ENCODE measurements around the gene CWC22. TPM values are rescaled to one million over a fixed set of nuclear protein-coding genes. Genes with fewer than 3 reads are reported as not detected.

CWC22 gene
- total and polyA plus RNA-seq, 2 experiments from 2014 or later, result 15.7 to 17.6 TPM

- H3K27ac ChIP-seq, result no peak overlapping the region
- H3K4me3 ChIP-seq, result no peak overlapping the region
- H3K36me3 ChIP-seq (replicated peaks; ENCODE audit: insufficient read depth, low read depth), result peaks cover 4% of the 10 kb centered on the region
- WGBS (ENCODE audit: low lambda C conversion rate, missing lambda C conversion rate), result 77% methylated on average over 5 of the region's 5 CpGs
- TF ChIP-seq CTCF (IDR thresholded peaks at IDR 0.05; ENCODE audit: poor library complexity), result no peak
- TF ChIP-seq EZH2 (IDR thresholded peaks at IDR 0.05; ENCODE audit: borderline replicate concordance), result no peak
- TF ChIP-seq EZH2phosphoT487 (IDR thresholded peaks at IDR 0.05; ENCODE audit: low read depth, severe bottlenecking, unreplicated experiment), result no peak
- H3K4me1 ChIP-seq (ENCODE audit: insufficient read depth), result no peaks in the 10 kb centered on the region
- no peaks in the 10 kb centered on the region for H3K9me2 ChIP-seq (replicated peaks; ENCODE audit: insufficient read depth)
- H3K27me3 ChIP-seq, result no peaks in the 10 kb centered on the region
- DNase-seq (ENCODE audit: low spot score), result no peak
- no peak overlapping the region for H2AFZ ChIP-seq
- peaks cover 5% of the 10 kb centered on the region for H4K20me1 ChIP-seq (ENCODE audit: insufficient read depth, poor library complexity, severe bottlenecking)
- no peaks in the 10 kb centered on the region for H3K9me3 ChIP-seq (ENCODE audit: low read depth)
- peaks cover 26% of the 10 kb centered on the region for H3K79me2 ChIP-seq
- H3K4me2 ChIP-seq, result no peak overlapping the region
These were observed 16.3 kb downstream of the CWC22 start for GRCh38 chr2:179990676-179991317.

GRCh38 chr2:179987916-179988315, 19.2 kb downstream of the CWC22 start:
- H3K9me2 ChIP-seq (replicated peaks; ENCODE audit: insufficient read depth), result no peaks in the 10 kb centered on the region
- no peak for DNase-seq (ENCODE audit: low spot score)
- no peaks in the 10 kb centered on the region for H3K9me3 ChIP-seq (ENCODE audit: low read depth)
- no peak overlapping the region for H3K4me3 ChIP-seq
- H3K27ac ChIP-seq, result no peak overlapping the region
- H3K4me2 ChIP-seq, result no peak overlapping the region
- WGBS (ENCODE audit: low lambda C conversion rate, missing lambda C conversion rate), result 84% methylated on average over 1 of the region's 1 CpG
- H3K4me1 ChIP-seq (ENCODE audit: insufficient read depth), result no peaks in the 10 kb centered on the region
- H3K79me2 ChIP-seq, result peaks cover 5% of the 10 kb centered on the region
- H2AFZ ChIP-seq, result no peak overlapping the region
- no peak for TF ChIP-seq EZH2phosphoT487 (IDR thresholded peaks at IDR 0.05; ENCODE audit: low read depth, severe bottlenecking, unreplicated experiment)
- no peak for TF ChIP-seq CTCF (IDR thresholded peaks at IDR 0.05; ENCODE audit: poor library complexity)
- no peak for TF ChIP-seq EZH2 (IDR thresholded peaks at IDR 0.05; ENCODE audit: borderline replicate concordance)
- no peaks in the 10 kb centered on the region for H3K27me3 ChIP-seq
- H3K36me3 ChIP-seq (replicated peaks; ENCODE audit: insufficient read depth, low read depth), result peaks cover 4% of the 10 kb centered on the region
- H4K20me1 ChIP-seq (ENCODE audit: insufficient read depth, poor library complexity, severe bottlenecking), result peaks cover 5% of the 10 kb centered on the region

GRCh38 chr2:179985163-179985820, 21.8 kb downstream of the CWC22 start:
- Histone ChIP-seq H3K27me3 (no peaks in the 10 kb centered on the region), H3K4me3 (no peak overlapping the region), H2AFZ (no peak overlapping the region), H3K27ac (no peak overlapping the region), H3K9me2 (replicated peaks; ENCODE audit: insufficient read depth) (no peaks in the 10 kb centered on the region), H3K36me3 (replicated peaks; ENCODE audit: insufficient read depth, low read depth) (no peaks in the 10 kb centered on the region), H3K4me1 (ENCODE audit: insufficient read depth) (no peaks in the 10 kb centered on the region), H4K20me1 (ENCODE audit: insufficient read depth, poor library complexity, severe bottlenecking) (no peaks in the 10 kb centered on the region), H3K79me2 (no peaks in the 10 kb centered on the region), H3K9me3 (ENCODE audit: low read depth) (no peaks in the 10 kb centered on the region), H3K4me2 (no peak overlapping the region)
- WGBS (ENCODE audit: low lambda C conversion rate, missing lambda C conversion rate), result 97% methylated on average over 5 of the region's 5 CpGs
- no peak for DNase-seq (ENCODE audit: low spot score)
- no peak for TF ChIP-seq EZH2 (IDR thresholded peaks at IDR 0.05; ENCODE audit: borderline replicate concordance)
- TF ChIP-seq CTCF (IDR thresholded peaks at IDR 0.05; ENCODE audit: poor library complexity), result no peak
- TF ChIP-seq EZH2phosphoT487 (IDR thresholded peaks at IDR 0.05; ENCODE audit: low read depth, severe bottlenecking, unreplicated experiment), result no peak
